Stimulated activated CD4-positive, alpha-beta T cell treated with anti-CD3 and anti-CD28 coated beads, Interleukin-2, amount 100 ng/mL, for 4 hours (primary cell): ENCODE data around the gene C6orf118.

Experiments used
- DNase-seq: peaks from one replicate; pipeline ENCODE4 v3.0.0-alpha.2; 2020; ENCODE audit warnings: low read depth

C6orf118 gene

GRCh38 chr6:165244524-165245247 is 64.7 kb downstream of the C6orf118 start:
- no peak for DNase-seq

DNA sequence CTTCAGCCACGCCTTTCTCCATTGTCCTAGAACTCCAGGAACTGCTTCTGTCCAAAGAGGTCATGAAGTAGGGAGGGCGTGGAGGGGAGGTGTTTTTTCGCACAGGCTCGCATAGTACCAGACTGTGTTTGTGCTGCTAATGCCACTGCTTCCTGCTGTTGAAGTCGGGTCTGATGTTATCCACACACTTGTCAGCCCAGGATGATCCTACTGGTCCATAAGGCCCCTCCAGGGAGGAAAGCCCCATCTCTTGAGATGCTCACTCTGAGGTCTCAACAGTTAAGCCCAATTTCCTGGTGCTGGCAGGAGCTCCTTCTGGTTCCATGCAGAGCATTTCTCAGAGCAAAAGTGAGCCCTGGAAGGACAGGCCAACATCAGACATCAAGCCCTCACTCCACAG is 65.6 kb downstream of the C6orf118 start:
- DNase-seq: no peak

- no peak for DNase-seq
Observed at GRCh38 chr6:165236326-165236725, 73.1 kb downstream of the C6orf118 start.

DNA sequence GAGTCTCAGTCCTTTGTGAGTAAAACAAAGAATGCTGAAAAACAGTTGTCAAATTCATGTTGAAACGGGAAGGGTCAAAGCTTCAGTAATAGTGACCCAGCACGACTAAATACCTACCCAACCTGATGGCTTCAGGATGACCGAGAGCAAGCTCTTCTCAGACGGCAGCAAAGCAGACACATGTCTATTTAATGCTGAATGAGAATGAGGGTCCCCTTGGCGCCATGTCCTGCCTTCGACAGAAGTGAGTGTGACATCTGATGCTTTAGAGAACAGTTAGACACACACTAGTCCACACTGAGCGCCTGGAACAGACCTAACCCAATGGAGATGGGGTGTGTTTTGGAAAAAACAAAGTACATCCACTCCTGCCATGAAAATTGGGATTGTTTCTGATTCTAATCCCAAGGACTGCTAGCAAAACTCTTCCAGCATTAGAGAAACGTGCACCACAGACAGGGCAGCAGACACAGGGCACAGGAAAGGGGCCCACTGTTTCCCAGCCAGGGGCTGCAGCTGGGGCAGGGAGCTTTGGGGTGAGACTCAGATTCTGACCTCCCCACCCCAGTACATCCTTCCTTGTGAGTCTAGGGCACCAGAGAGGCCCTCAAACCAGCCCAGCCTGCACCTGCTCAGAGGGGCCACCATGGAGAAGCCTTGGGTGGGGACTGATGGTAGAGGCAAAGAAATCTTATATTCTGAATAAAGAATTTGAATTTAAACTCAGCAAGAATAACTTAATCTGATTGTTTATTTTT is 76.5 kb downstream of the C6orf118 start:
- DNase-seq: no peak

DNA sequence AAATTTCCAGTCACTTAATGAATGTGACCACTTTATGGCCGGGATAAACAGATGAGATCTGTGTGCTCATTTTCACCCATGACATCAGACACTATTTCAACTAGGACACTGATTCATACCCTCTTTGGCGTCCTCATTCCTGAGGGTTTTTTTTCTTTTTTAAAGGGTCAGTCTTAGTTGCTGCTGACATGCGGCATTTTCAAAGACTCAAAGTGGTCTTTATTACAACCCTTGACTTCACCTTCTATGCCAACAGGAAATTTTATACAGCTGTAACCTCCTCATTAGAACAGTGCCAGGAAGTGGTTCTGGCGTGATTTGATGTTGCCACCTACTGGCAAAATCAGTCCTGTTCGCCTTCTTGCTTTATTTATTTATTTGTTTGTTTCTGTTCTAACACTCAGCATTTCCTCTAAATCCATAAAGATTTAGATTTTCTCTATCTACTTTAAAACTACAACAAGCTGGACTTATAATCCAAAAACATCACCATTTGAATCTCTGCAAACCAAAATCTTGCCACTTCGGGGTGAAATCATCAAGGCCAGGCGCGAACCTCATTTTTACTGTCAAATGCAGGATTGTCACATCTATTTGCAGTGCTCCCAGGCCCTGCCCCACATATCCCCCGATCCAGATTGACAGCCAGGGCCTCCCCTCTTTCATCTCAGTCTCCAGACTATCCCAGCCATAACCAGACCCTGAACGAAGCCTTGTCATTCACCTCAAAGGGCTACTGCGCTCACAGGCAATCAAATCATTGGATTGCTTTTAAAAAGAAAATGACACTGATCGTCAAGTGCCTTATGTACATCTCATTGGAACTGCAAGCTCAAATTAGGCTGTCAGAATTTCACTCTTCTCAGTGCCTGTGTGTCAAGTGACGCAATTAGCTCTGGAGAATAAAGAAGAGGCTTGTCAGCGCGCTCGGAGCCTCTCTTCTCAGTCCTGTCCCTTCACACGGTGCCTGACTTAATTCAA is 77.5 kb downstream of the C6orf118 start:
- DNase-seq: no peak

GRCh38 chr6:165231177-165231576 is 78.2 kb downstream of the C6orf118 start:
- no peak for DNase-seq
